ENCODE results near the gene HDHD3. TPM values are rescaled to one million over a fixed set of nuclear protein-coding genes. Genes with fewer than 3 reads are reported as not detected.

HDHD3 gene
- polyA plus RNA-seq, 1 experiment = 7.2 TPM

GRCh38 chr9:113350107-113350661 is 26.6 kb downstream of the HDHD3 start:
- CTCF ChIA-PET = no interaction called here
- H3K4me3 ChIP-seq (ENCODE audit: low read depth, low read length) = no peak overlapping the region

GRCh38 chr9:113349445-113350094 is 27.2 kb downstream of the HDHD3 start, which contains the start of gene BSPRY:
TSS of gene BSPRY (plus strand) at chr9:113349541. CDS start at chr9:113349580, 39 bp downstream.
- H3K27me3 ChIP-seq (ENCODE audit: control insufficient read depth, insufficient read depth, low read length) = peaks cover 50% of the 10 kb centered on the region
- no peak within 1 kb of the TSS for H3K27ac ChIP-seq (ENCODE audit: low read depth, low read length)
- CTCF ChIA-PET = no interaction called here
- POLR2A ChIA-PET = interaction anchor here (1.4 kb wide), 1 partner anchor 10 kb away, joined by 5 read pairs; the partner anchor contains the start of gene WDR31
- H3K4me3 ChIP-seq (ENCODE audit: low read depth, low read length) = no peak within 1 kb of the TSS
- no peak for DNase-seq (ENCODE audit: low read depth, low spot score)
- no peak for TF ChIP-seq CTCF (IDR thresholded peaks at IDR 0.05; ENCODE audit: low read depth, low read length)
- no peaks in the 10 kb centered on the region for H3K9me3 ChIP-seq (ENCODE audit: control insufficient read depth, insufficient read depth, low read length)

More at GRCh38 chr9:113350107-113350661, 26.6 kb downstream of the HDHD3 start:
- POLR2A ChIA-PET = no interaction called here
- TF ChIP-seq CTCF (IDR thresholded peaks at IDR 0.05; ENCODE audit: low read depth, low read length) = no peak
- Histone ChIP-seq H3K27me3 (ENCODE audit: control insufficient read depth, insufficient read depth, low read length) (peaks cover 51% of the 10 kb centered on the region), H3K27ac (ENCODE audit: low read depth, low read length) (no peak overlapping the region), H3K9me3 (ENCODE audit: control insufficient read depth, insufficient read depth, low read length) (no peaks in the 10 kb centered on the region)
- no peak for DNase-seq (ENCODE audit: low read depth, low spot score)

GRCh38 chr9:113349066-113349444 is 27.7 kb downstream of the HDHD3 start:
- no peak for TF ChIP-seq CTCF (IDR thresholded peaks at IDR 0.05; ENCODE audit: low read depth, low read length)
- Histone ChIP-seq H3K4me3 (ENCODE audit: low read depth, low read length) (no peak overlapping the region), H3K9me3 (ENCODE audit: control insufficient read depth, insufficient read depth, low read length) (no peaks in the 10 kb centered on the region), H3K27me3 (ENCODE audit: control insufficient read depth, insufficient read depth, low read length) (peaks cover 49% of the 10 kb centered on the region), H3K27ac (ENCODE audit: low read depth, low read length) (no peak overlapping the region)
- ChIA-PET POLR2A (interaction anchor here (1.4 kb wide), 1 partner anchor 9 kb away, joined by 5 read pairs; the partner anchor contains the start of gene WDR31), CTCF (interaction anchor here (0.9 kb wide), 1 partner anchor 9 kb away, joined by 3 read pairs; the partner anchor contains the start of gene WDR31)
- no peak for DNase-seq (ENCODE audit: low read depth, low spot score)

- ChIA-PET CTCF (interaction anchor here (0.9 kb wide), 1 partner anchor 9 kb away, joined by 3 read pairs; the partner anchor contains the start of gene WDR31), POLR2A (interaction anchor here (0.7 to 1.4 kb wide), 2 partner anchors 9 to 72 kb away, joined by 4 to 5 read pairs; partner anchors contain the start of gene WDR31)
- no peak for DNase-seq (ENCODE audit: low read depth, low spot score)
- no peak overlapping the region for H3K4me3 ChIP-seq (ENCODE audit: low read depth, low read length)
- TF ChIP-seq CTCF (IDR thresholded peaks at IDR 0.05; ENCODE audit: low read depth, low read length) = no peak
- H3K9me3 ChIP-seq (ENCODE audit: control insufficient read depth, insufficient read depth, low read length) = no peaks in the 10 kb centered on the region
- H3K27ac ChIP-seq (ENCODE audit: low read depth, low read length) = no peak overlapping the region
- peaks cover 45% of the 10 kb centered on the region for H3K27me3 ChIP-seq (ENCODE audit: control insufficient read depth, insufficient read depth, low read length)
These were observed 28.3 kb downstream of the HDHD3 start for GRCh38 chr9:113348437-113348836.

GRCh38 chr9:113345671-113346070 is 31.1 kb downstream of the HDHD3 start:
- Histone ChIP-seq H3K4me3 (ENCODE audit: low read depth, low read length) (no peak overlapping the region), H3K27me3 (ENCODE audit: control insufficient read depth, insufficient read depth, low read length) (peaks cover 28% of the 10 kb centered on the region), H3K9me3 (ENCODE audit: control insufficient read depth, insufficient read depth, low read length) (no peaks in the 10 kb centered on the region), H3K27ac (ENCODE audit: low read depth, low read length) (no peak overlapping the region)
- ChIA-PET CTCF (interaction anchor here (1.6 kb wide), 1 partner anchor 71 kb away, joined by 3 read pairs; the partner anchor contains the start of genes CDC26 and PRPF4), POLR2A (no interaction called here)
- TF ChIP-seq CTCF (IDR thresholded peaks at IDR 0.05; ENCODE audit: low read depth, low read length) = no peak
- no peak for DNase-seq (ENCODE audit: low read depth, low spot score)

Measured in AG04450 (cell line).